WI38 (cell line): Measurements from ENCODE around the gene WWC2.

ENCODE experiments used
- H3K4me3 ChIP-seq: 2 replicates; pipeline ENCODE4 v1.5.1; 2011; ENCODE audit warnings: low read depth, mild to moderate bottlenecking, control low read depth, low read length
- CTCF ChIP-seq: IDR thresholded peaks from 2 replicates; pipeline ENCODE4 v1.5.1; 2012; ENCODE audit warnings: low read depth, mild to moderate bottlenecking, control low read depth, low read length

Gene WWC2

GRCh38 chr4:183333202-183333601 lies 234.1 kb downstream of the WWC2 start:
- H3K4me3 ChIP-seq = no peak overlapping the region
- no peak for TF ChIP-seq CTCF

- no peak for TF ChIP-seq CTCF
- no peak overlapping the region for H3K4me3 ChIP-seq
Measured at GRCh38 chr4:183333983-183334382, 234.9 kb downstream of the WWC2 start.

- no peak overlapping the region for H3K4me3 ChIP-seq
- TF ChIP-seq CTCF = no peak
Measured at GRCh38 chr4:183335369-183335940, 236.4 kb downstream of the WWC2 start.

- TF ChIP-seq CTCF = no peak
- H3K4me3 ChIP-seq = no peak overlapping the region
Measured at GRCh38 chr4:183337349-183337748, 238.3 kb downstream of the WWC2 start.

- no peak for TF ChIP-seq CTCF
Measured at GRCh38 chr4:183337833-183338232, 238.8 kb downstream of the WWC2 start.

GRCh38 chr4:183342541-183343533 lies 243.8 kb downstream of the WWC2 start:
- TF ChIP-seq CTCF = no peak
- H3K4me3 ChIP-seq = no peak overlapping the region

More at GRCh38 chr4:183337833-183338232, 238.8 kb downstream of the WWC2 start:
- no peak overlapping the region for H3K4me3 ChIP-seq

GRCh38 chr4:183343730-183344129 lies 244.7 kb downstream of the WWC2 start:
- TF ChIP-seq CTCF = no peak
- no peak overlapping the region for H3K4me3 ChIP-seq
